ENCODE data around the gene PARG. TPM values are rescaled to one million over a fixed set of nuclear protein-coding genes. Genes with fewer than 3 reads are reported as not detected.
"Not testable (repeated sequence)": the region's sequence is repeated elsewhere in the genome, so short reads cannot be mapped to it uniquely, and the experiment has no call there.

Gene PARG
- total RNA-seq (2022) (67.5 and 69.7 TPM in 2 replicates), Bru-seq, nascent RNA (percentile 86 among the genes with signal in this experiment), BruChase-seq, experiment 1, labeled RNA remaining after a 2-hour chase (percentile 84 among the genes with signal in this experiment), BruChase-seq, experiment 2, labeled RNA remaining after a 6-hour chase (percentile 79 among the genes with signal in this experiment)
- long read RNA-seq, partial matches to known transcripts: 8 of 150 reads
- long read RNA-seq, other reads (novel, unspliced or antisense): 142 of 150 reads

DNA sequence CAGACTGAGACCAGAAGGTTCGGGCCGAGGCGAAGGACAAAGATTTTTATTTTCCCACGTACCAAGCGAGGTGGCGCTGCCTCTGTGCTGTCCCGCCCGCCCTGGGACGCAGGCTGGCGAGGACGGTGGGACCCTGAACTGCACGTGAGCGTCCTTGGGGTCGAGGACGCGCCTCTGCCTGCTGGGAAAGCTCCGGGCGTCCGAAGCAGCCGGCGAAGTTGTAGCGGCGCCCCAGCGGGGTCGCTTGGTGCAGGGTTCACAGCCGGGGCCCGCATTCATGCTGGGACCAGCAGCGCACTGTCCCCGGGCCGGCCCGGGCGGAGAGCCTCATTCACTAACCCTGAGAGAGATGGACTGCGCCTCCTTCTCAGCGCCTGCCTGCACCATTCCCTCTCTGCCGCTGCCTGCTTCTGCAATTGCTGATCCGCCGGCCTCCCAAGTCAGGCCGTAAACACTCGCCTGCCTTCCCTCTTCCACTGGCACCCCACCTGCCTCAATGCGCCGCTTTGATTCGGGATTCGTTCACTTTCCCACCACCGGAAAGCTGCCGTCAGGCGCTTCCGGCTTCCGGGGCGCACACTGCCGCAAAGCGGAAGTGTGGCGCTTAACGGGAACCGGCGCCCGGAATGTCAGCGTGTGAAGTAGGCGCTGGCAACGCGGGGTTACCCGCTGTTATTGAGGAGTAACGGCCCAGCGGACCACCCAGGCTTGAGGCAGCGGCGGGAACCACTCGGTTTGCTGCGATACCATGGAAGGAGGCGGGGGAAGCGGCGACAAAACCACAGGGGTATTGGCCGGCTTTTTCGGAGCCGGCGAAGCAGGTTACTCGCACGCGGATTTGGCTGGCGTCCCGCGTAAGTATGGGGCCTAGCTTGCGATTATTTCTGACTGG lies at the start of gene PARG, which contains the start of gene TIMM23B:
TSS of gene PARG (minus strand) at position 581 of the 892 bp plus-strand sequence. CDS start at position 279, 302 bp downstream.
TSS of gene TIMM23B (plus strand) at position 607 of the 892 bp plus-strand sequence. CDS start at position 749, 142 bp downstream.
- H3K27me3 ChIP-seq (replicated peaks; ENCODE audit: control insufficient read depth, insufficient read depth, low read length); intact Hi-C loops (cut with micrococcal nuclease; ENCODE audit: unreplicated experiment); H3K9me3 ChIP-seq; CTCF ChIA-PET; H3K4me1 ChIP-seq; H3K27me3 Mint-ChIP-seq (ENCODE audit: insufficient read depth, unreplicated experiment); H3K36me3 ChIP-seq (ENCODE audit: control insufficient read depth, insufficient read depth, low read length); POLR2A ChIA-PET; H3K9me3 Mint-ChIP-seq (ENCODE audit: unreplicated experiment): not testable (repeated sequence)
- peak; percentile 86 to 91 for DNase-seq
- H3K27ac Mint-ChIP-seq (ENCODE audit: unreplicated experiment): peak within 1 kb of the TSS; percentile 99
- BruUV-seq (replicated peaks): TSS peak; percentile 45
- TF ChIP-seq, protein P1, sequence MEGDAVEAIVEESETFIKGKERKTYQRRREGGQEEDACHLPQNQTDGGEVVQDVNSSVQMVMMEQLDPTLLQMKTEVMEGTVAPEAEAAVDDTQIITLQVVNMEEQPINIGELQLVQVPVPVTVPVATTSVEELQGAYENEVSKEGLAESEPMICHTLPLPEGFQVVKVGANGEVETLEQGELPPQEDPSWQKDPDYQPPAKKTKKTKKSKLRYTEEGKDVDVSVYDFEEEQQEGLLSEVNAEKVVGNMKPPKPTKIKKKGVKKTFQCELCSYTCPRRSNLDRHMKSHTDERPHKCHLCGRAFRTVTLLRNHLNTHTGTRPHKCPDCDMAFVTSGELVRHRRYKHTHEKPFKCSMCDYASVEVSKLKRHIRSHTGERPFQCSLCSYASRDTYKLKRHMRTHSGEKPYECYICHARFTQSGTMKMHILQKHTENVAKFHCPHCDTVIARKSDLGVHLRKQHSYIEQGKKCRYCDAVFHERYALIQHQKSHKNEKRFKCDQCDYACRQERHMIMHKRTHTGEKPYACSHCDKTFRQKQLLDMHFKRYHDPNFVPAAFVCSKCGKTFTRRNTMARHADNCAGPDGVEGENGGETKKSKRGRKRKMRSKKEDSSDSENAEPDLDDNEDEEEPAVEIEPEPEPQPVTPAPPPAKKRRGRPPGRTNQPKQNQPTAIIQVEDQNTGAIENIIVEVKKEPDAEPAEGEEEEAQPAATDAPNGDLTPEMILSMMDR (IDR thresholded peaks at IDR 0.05; ENCODE audit: insufficient read depth in 1 of 2, low read depth in 1 of 2, low read length in 1 of 2, severe bottlenecking in 1 of 2, unreplicated experiment in 1 of 2): peak in 1 of 2 experiments; percentile 30
- peaks cover 13% of the 10 kb centered on the region for H3K4me1 Mint-ChIP-seq (ENCODE audit: low read depth, unreplicated experiment)
- peak within 1 kb of the TSS; percentile 100 for H3K4me3 Mint-ChIP-seq (ENCODE audit: unreplicated experiment)
- H3K36me3 Mint-ChIP-seq (ENCODE audit: insufficient read depth, unreplicated experiment): peaks cover 26% of the 10 kb centered on the region
- H3K4me3 ChIP-seq (ENCODE audit: low read depth, low read length): peak within 1 kb of the TSS; percentile 70

DNA sequence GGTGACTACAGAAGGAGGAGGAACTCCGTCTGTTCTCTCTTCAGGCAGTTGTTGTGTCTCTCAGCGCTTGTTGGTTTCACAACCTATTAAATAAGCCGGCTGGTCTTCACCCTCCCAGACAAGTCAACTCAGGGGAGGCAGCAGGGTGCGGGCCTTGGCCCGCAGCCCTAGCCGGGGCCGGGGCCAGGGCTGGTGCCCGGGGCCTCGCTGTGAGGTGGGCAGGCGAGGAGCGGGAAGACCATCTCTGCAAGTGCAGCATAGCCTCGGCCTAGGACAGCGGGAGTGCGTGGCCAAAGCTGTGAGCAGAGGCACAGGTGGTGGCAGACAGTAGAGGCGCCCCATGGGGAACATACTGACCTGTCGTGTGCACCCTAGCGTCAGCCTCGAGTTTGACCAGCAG lies 46.5 kb upstream of the PARG start, which contains the start of gene AGAP6:
TSS of gene AGAP6 (plus strand) at position 31 of the 400 bp plus-strand sequence. CDS start at position 341, 310 bp downstream.
- peaks cover 24% of the 10 kb centered on the region for H3K36me3 Mint-ChIP-seq (ENCODE audit: insufficient read depth, unreplicated experiment)
- DNase-seq; H3K4me1 Mint-ChIP-seq (ENCODE audit: low read depth, unreplicated experiment); intact Hi-C loops (cut with micrococcal nuclease; ENCODE audit: unreplicated experiment); H3K27ac Mint-ChIP-seq (ENCODE audit: unreplicated experiment); H3K27me3 ChIP-seq (replicated peaks; ENCODE audit: control insufficient read depth, insufficient read depth, low read length); H3K27me3 Mint-ChIP-seq (ENCODE audit: insufficient read depth, unreplicated experiment); BruUV-seq (replicated peaks); H3K4me3 Mint-ChIP-seq (ENCODE audit: unreplicated experiment); CTCF ChIA-PET; H3K9me3 ChIP-seq; H3K4me3 ChIP-seq (ENCODE audit: low read depth, low read length); POLR2A ChIA-PET; H3K4me1 ChIP-seq; H3K9me3 Mint-ChIP-seq (ENCODE audit: unreplicated experiment); H3K36me3 ChIP-seq (ENCODE audit: control insufficient read depth, insufficient read depth, low read length): not testable (repeated sequence)

DNA sequence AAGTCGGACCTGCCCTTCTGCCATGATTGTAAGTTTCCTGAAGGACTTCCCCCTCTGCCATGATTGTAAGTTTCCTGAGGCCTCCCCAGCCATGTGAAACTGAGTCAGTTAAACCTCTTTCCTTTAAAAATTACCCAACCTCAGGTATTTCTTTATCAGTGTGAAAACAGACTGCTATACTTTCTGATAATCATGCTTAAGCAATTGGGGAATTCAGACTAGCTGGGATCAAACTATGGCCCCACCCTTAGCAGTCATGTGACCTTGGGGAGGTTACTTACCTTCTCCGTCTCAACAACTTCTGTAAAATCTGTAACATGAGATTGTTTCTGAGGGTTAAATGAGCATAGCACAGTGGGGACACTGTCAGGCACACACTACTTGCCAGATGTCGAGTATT lies 45.4 kb upstream of the PARG start:
- CTCF ChIA-PET; H3K27me3 Mint-ChIP-seq (ENCODE audit: insufficient read depth, unreplicated experiment); H3K9me3 Mint-ChIP-seq (ENCODE audit: unreplicated experiment); H3K4me3 ChIP-seq (ENCODE audit: low read depth, low read length); H3K9me3 ChIP-seq; H3K27me3 ChIP-seq (replicated peaks; ENCODE audit: control insufficient read depth, insufficient read depth, low read length); H3K36me3 ChIP-seq (ENCODE audit: control insufficient read depth, insufficient read depth, low read length); DNase-seq; H3K4me3 Mint-ChIP-seq (ENCODE audit: unreplicated experiment); intact Hi-C loops (cut with micrococcal nuclease; ENCODE audit: unreplicated experiment); POLR2A ChIA-PET; H3K27ac Mint-ChIP-seq (ENCODE audit: unreplicated experiment); H3K4me1 Mint-ChIP-seq (ENCODE audit: low read depth, unreplicated experiment); H3K4me1 ChIP-seq; BruUV-seq (replicated peaks): not testable (repeated sequence)
- H3K36me3 Mint-ChIP-seq (ENCODE audit: insufficient read depth, unreplicated experiment): peaks cover 15% of the 10 kb centered on the region

DNA sequence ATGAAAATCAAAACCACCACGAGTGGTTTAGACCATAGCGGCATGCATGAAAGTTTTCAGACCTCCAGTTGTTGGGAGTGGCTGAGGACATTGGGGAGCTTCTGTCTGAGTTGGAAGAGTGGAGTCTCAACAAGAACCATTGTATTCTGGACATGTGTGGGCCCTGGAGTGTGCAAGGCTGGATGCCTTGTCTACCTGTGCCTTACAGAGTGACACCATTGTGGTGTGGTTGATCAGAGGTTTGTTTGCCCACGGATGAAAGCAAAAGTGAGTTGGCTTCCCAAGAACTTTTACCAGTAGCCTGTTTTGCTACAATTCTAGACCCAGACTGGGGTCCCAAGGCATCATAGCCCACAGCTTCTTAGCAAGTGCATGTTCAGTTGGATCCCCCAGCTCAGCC lies 35.9 kb upstream of the PARG start:
- not testable (repeated sequence) for H3K27me3 Mint-ChIP-seq (ENCODE audit: insufficient read depth, unreplicated experiment); DNase-seq; H3K4me1 Mint-ChIP-seq (ENCODE audit: low read depth, unreplicated experiment)

DNA sequence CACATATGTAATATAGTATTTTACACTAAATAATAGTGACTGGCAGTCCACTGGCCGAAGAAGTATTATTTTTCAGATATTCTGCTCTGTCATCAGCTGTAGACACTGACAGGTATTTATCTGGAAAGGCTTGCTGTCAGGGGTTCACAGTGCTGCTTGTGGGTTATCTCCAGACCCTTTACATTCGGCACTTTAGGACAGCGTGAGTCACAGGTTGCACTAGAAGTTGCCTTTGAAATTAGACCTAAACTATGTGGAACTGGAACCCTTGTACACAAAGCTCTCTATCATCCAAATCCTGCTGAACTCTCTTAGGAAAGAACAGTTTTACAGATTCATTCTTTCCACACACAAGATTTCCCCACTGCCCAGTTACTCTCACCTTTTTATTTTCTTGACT lies 30.3 kb upstream of the PARG start:
- H3K27me3 Mint-ChIP-seq (ENCODE audit: insufficient read depth, unreplicated experiment); H3K4me3 ChIP-seq (ENCODE audit: low read depth, low read length); DNase-seq; H3K4me1 Mint-ChIP-seq (ENCODE audit: low read depth, unreplicated experiment); H3K4me3 Mint-ChIP-seq (ENCODE audit: unreplicated experiment); intact Hi-C loops (cut with micrococcal nuclease; ENCODE audit: unreplicated experiment); H3K27me3 ChIP-seq (replicated peaks; ENCODE audit: control insufficient read depth, insufficient read depth, low read length); POLR2A ChIA-PET; H3K36me3 ChIP-seq (ENCODE audit: control insufficient read depth, insufficient read depth, low read length); BruUV-seq (replicated peaks); CTCF ChIA-PET; H3K4me1 ChIP-seq; H3K9me3 ChIP-seq; H3K27ac Mint-ChIP-seq (ENCODE audit: unreplicated experiment); H3K9me3 Mint-ChIP-seq (ENCODE audit: unreplicated experiment): not testable (repeated sequence)
- H3K36me3 Mint-ChIP-seq (ENCODE audit: insufficient read depth, unreplicated experiment): peaks cover 24% of the 10 kb centered on the region

More for the DNA sequence above, 35.9 kb upstream of the PARG start:
- H3K4me3 ChIP-seq (ENCODE audit: low read depth, low read length); intact Hi-C loops (cut with micrococcal nuclease; ENCODE audit: unreplicated experiment); BruUV-seq (replicated peaks); H3K36me3 ChIP-seq (ENCODE audit: control insufficient read depth, insufficient read depth, low read length); H3K9me3 ChIP-seq; H3K9me3 Mint-ChIP-seq (ENCODE audit: unreplicated experiment); POLR2A ChIA-PET; H3K27ac Mint-ChIP-seq (ENCODE audit: unreplicated experiment); CTCF ChIA-PET; H3K4me1 ChIP-seq; H3K27me3 ChIP-seq (replicated peaks; ENCODE audit: control insufficient read depth, insufficient read depth, low read length); H3K4me3 Mint-ChIP-seq (ENCODE audit: unreplicated experiment): not testable (repeated sequence)
- H3K36me3 Mint-ChIP-seq (ENCODE audit: insufficient read depth, unreplicated experiment): peaks cover 23% of the 10 kb centered on the region

DNA sequence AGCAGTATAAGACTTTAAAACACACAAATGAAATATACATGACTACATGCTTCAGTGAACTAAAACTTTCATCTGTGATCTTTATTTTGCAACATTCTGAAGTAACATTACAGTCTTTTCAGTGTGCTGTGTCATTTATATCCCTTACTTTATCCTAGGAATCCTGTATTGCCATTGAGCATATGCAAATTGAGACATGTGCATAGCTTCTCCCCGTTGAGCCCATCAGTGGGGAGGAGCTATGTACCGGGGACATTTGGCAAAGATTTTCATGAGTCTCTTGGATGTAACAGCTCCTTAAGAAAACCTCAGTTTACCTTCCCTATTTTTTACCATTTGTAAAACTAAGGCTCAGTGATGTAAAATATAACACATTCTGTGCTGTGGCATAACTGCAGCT lies 29.6 kb upstream of the PARG start:
- H3K36me3 ChIP-seq (ENCODE audit: control insufficient read depth, insufficient read depth, low read length); H3K27ac Mint-ChIP-seq (ENCODE audit: unreplicated experiment); intact Hi-C loops (cut with micrococcal nuclease; ENCODE audit: unreplicated experiment); BruUV-seq (replicated peaks); POLR2A ChIA-PET; DNase-seq; H3K4me3 Mint-ChIP-seq (ENCODE audit: unreplicated experiment); H3K27me3 ChIP-seq (replicated peaks; ENCODE audit: control insufficient read depth, insufficient read depth, low read length); H3K4me1 Mint-ChIP-seq (ENCODE audit: low read depth, unreplicated experiment); H3K4me3 ChIP-seq (ENCODE audit: low read depth, low read length); CTCF ChIA-PET; H3K9me3 Mint-ChIP-seq (ENCODE audit: unreplicated experiment); H3K4me1 ChIP-seq; H3K27me3 Mint-ChIP-seq (ENCODE audit: insufficient read depth, unreplicated experiment); H3K9me3 ChIP-seq: not testable (repeated sequence)
- H3K36me3 Mint-ChIP-seq (ENCODE audit: insufficient read depth, unreplicated experiment): peaks cover 25% of the 10 kb centered on the region

Measured in Caco-2 (cell line).